Measurements from ENCODE around the gene PRM3.

PRM3 gene

DNA sequence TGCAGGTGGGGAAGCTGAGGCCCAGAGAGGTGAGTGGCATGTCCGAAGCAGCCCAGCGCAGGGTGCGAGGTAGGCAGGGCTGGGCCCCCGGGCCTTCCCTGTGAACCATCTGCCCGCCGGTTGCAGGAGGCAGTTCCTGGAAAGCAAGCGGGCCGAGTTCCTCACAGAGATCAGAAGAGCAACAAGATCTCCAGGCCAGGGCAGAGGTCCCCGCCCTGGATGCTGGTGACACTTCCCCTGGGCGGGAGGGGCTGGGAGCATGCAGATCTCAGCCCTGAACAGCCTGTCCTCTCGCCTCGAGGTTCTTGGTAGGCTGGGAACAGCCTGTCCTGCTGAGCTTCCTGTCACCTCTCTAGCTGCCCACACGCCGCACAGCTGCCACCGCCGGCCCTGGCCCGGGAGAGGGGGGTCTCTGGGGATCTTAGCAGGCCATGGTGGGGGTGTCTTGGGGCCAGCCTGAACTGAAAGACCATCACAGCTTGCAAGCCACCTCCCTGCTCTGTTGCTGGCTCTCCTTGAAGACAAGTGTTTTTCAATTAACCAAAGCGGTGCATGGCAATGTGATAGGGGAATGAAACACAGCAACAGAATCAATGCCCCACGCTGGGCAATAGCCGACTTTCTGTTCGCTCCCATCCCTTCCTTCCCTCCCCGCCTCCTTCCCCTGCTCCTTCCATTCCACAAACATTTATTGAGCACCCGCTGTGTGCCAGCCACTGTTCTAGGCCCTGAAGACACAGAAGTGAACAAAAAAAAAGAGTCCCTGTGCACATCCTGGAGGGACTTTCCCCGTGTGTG, 49.1 kb downstream of the PRM3 start:
- DNase-seq: no peak

All from NCI-H510A (cell line).